ENCODE measurements around the gene TRAPPC6A. TPM values are rescaled to one million over a fixed set of nuclear protein-coding genes. Genes with fewer than 3 reads are reported as not detected.
A peak's percentile ranks its signal among the peaks of the same experiment; 100 is the strongest.

TRAPPC6A gene
- total RNA-seq, 1 experiment from 2014 or later: 59.7 TPM

GRCh38 chr19:45150180-45150579, 27.9 kb downstream of the TRAPPC6A start (continued):
- TF ChIP-seq ERG (CRISPR knock-in tag; IDR thresholded peaks at IDR 0.05) (no peak), ZNF396 (CRISPR knock-in tag; IDR thresholded peaks at IDR 0.05; ENCODE audit: borderline replicate concordance) (no peak)

- Mint-ChIP-seq H3K9me3 (no peaks in the 10 kb centered on the region), H3K27me3 (ENCODE audit: low read depth) (peaks cover 31% of the 10 kb centered on the region), H3K4me3 (no peak overlapping the region), H3K4me1 (peaks cover 8% of the 10 kb centered on the region), H3K36me3 (no peaks in the 10 kb centered on the region), H3K27ac (no peak overlapping the region)
- no peak for TF ChIP-seq ZNF281 (CRISPR knock-in tag; IDR thresholded peaks at IDR 0.05)
- TF ChIP-seq FOXP1 (CRISPR knock-in tag; IDR thresholded peaks at IDR 0.05; ENCODE audit: borderline replicate concordance): no peak
- no peak for TF ChIP-seq JAZF1 (CRISPR knock-in tag; IDR thresholded peaks at IDR 0.05)
- ATAC-seq (no peak), DNase-seq (ENCODE audit: low spot score) (no peak)
- ChIA-PET POLR2A (no interaction called here), CTCF (interaction anchor here (1.0 to 4.8 kb wide), 14 partner anchors 11 to 132 kb away, joined by 3 to 20 read pairs (median 7); partner anchors contain the start of genes BLOC1S3, NKPD1 and TRAPPC6A)
Measured at GRCh38 chr19:45149129-45149528, 28.9 kb downstream of the TRAPPC6A start.

GRCh38 chr19:45147835-45148676, 30.0 kb downstream of the TRAPPC6A start:
- ChIA-PET POLR2A (interaction anchor here (0.7 kb wide), 1 partner anchor 33 kb away, joined by 3 read pairs; no protein-coding TSS in a partner anchor), CTCF (interaction anchor here (0.6 to 4.8 kb wide), 25 partner anchors 10 to 338 kb away, joined by 3 to 20 read pairs (median 4); partner anchors contain the start of genes BLOC1S3, NKPD1, PPP1R37 and TRAPPC6A)
- H3K4me1 Mint-ChIP-seq: peaks cover 3% of the 10 kb centered on the region; the same call in 1 of the 2 replicates
- ATAC-seq (peak; percentile 65), DNase-seq (ENCODE audit: low spot score) (peak; percentile 69)
- H3K27me3 Mint-ChIP-seq (ENCODE audit: low read depth): peaks cover 20% of the 10 kb centered on the region
- H3K36me3 Mint-ChIP-seq: peaks cover under 1% of the 10 kb centered on the region
- no peaks in the 10 kb centered on the region for H3K9me3 Mint-ChIP-seq
- peak overlapping the region; percentile 45; the same call in 1 of the 2 replicates for H3K27ac Mint-ChIP-seq
- no peak overlapping the region for H3K4me3 Mint-ChIP-seq
- TF ChIP-seq JAZF1 (CRISPR knock-in tag; IDR thresholded peaks at IDR 0.05) (no peak), FOXJ3 (CRISPR knock-in tag; IDR thresholded peaks at IDR 0.05; ENCODE audit: borderline replicate concordance) (no peak), MXD4 (CRISPR knock-in tag; IDR thresholded peaks at IDR 0.05; ENCODE audit: borderline replicate concordance) (no peak), USF1 (CRISPR knock-in tag; IDR thresholded peaks at IDR 0.05) (no peak), FOXP4 (CRISPR knock-in tag; IDR thresholded peaks at IDR 0.05) (no peak), NFE2L1 (CRISPR knock-in tag; IDR thresholded peaks at IDR 0.05) (no peak), CREB1 (CRISPR knock-in tag; IDR thresholded peaks at IDR 0.05) (no peak), OVOL2 (CRISPR knock-in tag; IDR thresholded peaks at IDR 0.05; ENCODE audit: borderline replicate concordance) (no peak), CTCF (IDR thresholded peaks at IDR 0.05) (no peak), EMX1 (CRISPR knock-in tag; IDR thresholded peaks at IDR 0.05) (no peak), ZNF423 (CRISPR knock-in tag; IDR thresholded peaks at IDR 0.05) (no peak), ZBTB21 (CRISPR knock-in tag; IDR thresholded peaks at IDR 0.05; ENCODE audit: borderline replicate concordance) (no peak), KAT7 (CRISPR knock-in tag; IDR thresholded peaks at IDR 0.05; ENCODE audit: borderline replicate concordance) (no peak), USF2 (CRISPR knock-in tag; IDR thresholded peaks at IDR 0.05) (no peak)
